ENCODE data around the gene MAP2K2. TPM values are rescaled to one million over a fixed set of nuclear protein-coding genes. Genes with fewer than 3 reads are reported as not detected.
"Not testable (repeated sequence)": the region's sequence is repeated elsewhere in the genome, so short reads cannot be mapped to it uniquely, and the experiment has no call there.

The MAP2K2 gene
- total and polyA plus RNA-seq, 2 donors (not counting 1 experiment from before 2014, with no cell fraction given), result 138 to 181 TPM

DNA sequence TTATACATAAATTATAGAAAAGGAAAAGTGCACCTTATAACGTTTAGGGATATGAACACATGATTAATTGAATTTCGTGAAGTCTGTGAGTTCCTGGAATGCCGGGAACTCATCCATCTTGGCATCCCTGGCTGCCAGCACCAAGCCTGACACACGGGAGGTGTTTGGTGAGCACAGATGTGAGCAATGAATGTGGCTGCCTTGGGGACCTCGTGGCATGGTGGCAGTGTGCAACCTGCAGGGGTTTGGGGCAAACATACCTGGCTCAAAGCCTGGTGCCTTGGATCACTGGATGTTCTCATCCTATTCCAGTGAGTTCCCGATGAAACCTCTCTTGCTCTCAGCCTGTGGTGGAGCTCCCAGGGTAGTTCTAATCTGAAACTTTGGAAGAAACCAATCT, 10.4 kb upstream of the MAP2K2 start:
- Mint-ChIP-seq H3K27me3 (peaks cover 8% of the 10 kb centered on the region), H3K9me3 (ENCODE audit: insufficient read depth) (no peaks in the 10 kb centered on the region), H3K27ac (no peak overlapping the region), H3K4me1 (no peaks in the 10 kb centered on the region), H3K4me3 (no peak overlapping the region)
- WGBS (ENCODE audit: insufficient coverage), result 59% methylated on average over 5 of the region's 6 CpGs
- no peak for TF ChIP-seq EZH2 (IDR thresholded peaks at IDR 0.05; ENCODE audit: borderline replicate concordance, insufficient read depth, low read depth, low read length, poor library complexity, severe bottlenecking)
- TF ChIP-seq, protein P1, sequence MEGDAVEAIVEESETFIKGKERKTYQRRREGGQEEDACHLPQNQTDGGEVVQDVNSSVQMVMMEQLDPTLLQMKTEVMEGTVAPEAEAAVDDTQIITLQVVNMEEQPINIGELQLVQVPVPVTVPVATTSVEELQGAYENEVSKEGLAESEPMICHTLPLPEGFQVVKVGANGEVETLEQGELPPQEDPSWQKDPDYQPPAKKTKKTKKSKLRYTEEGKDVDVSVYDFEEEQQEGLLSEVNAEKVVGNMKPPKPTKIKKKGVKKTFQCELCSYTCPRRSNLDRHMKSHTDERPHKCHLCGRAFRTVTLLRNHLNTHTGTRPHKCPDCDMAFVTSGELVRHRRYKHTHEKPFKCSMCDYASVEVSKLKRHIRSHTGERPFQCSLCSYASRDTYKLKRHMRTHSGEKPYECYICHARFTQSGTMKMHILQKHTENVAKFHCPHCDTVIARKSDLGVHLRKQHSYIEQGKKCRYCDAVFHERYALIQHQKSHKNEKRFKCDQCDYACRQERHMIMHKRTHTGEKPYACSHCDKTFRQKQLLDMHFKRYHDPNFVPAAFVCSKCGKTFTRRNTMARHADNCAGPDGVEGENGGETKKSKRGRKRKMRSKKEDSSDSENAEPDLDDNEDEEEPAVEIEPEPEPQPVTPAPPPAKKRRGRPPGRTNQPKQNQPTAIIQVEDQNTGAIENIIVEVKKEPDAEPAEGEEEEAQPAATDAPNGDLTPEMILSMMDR (IDR thresholded peaks at IDR 0.05), result no peak
- POLR2A ChIA-PET, result no interaction called here
- Histone ChIP-seq H3K4me1 (ENCODE audit: control insufficient read depth in 2 of 2, insufficient read depth in 2 of 2, low read length in 2 of 2) (no peaks in the 10 kb centered on the region), H3K4me2 (replicated peaks; ENCODE audit: low read depth, low read length, poor library complexity, severe bottlenecking) (no peak overlapping the region), H3K9ac (ENCODE audit: low read length) (no peak overlapping the region), H4K20me1 (ENCODE audit: control insufficient read depth, insufficient read depth, low read length, poor library complexity, severe bottlenecking) (no peaks in the 10 kb centered on the region), H3K27ac (ENCODE audit: low read length in 2 of 2) (no peak overlapping the region), H2AFZ (ENCODE audit: insufficient read depth, low read depth, low read length, poor library complexity, severe bottlenecking) (no peak overlapping the region), H3K9me3 (ENCODE audit: control extremely low read depth in 1 of 3, control insufficient read depth in 2 of 3, insufficient read depth in 1 of 3, low read length in 2 of 3) (no peaks in the 10 kb centered on the region), H3K4me3 (ENCODE audit: control extremely low read depth in 1 of 5, extremely low read depth in 1 of 5, insufficient read depth in 1 of 5, low read depth in 2 of 5, low read length in 4 of 5) (no peak overlapping the region), H3K27me3 (replicated peaks in 1 of 4; ENCODE audit: control extremely low read depth in 1 of 4, control insufficient read depth in 3 of 4, insufficient read depth in 4 of 4, low read length in 3 of 4) (peaks cover 0 to 4% (median 0%) of the 10 kb centered on the region in 4 experiments), H3K36me3 (replicated peaks in 1 of 2; ENCODE audit: control extremely low read depth in 1 of 2, control insufficient read depth in 1 of 2, extremely low read depth in 1 of 2, insufficient read depth in 2 of 2, low read length in 1 of 2) (no peaks in the 10 kb centered on the region), H3K79me2 (ENCODE audit: control insufficient read depth, insufficient read depth, low read length) (peaks cover under 1% of the 10 kb centered on the region)
- intact Hi-C loops (cut with micrococcal nuclease), result no loop called here
- DNase-seq, result no peak
- CTCF ChIA-PET, result no interaction called here
- ATAC-seq (ENCODE audit: low read depth), result no peak

GRCh38 chr19:4130744-4131438, 7.0 kb upstream of the MAP2K2 start:
- Histone ChIP-seq H3K9ac (ENCODE audit: low read length) (no peak overlapping the region), H3K27me3 (replicated peaks in 1 of 4; ENCODE audit: control extremely low read depth in 1 of 4, control insufficient read depth in 3 of 4, insufficient read depth in 4 of 4, low read length in 3 of 4) (peaks cover 0 to 4% (median 0%) of the 10 kb centered on the region in 4 experiments), H4K20me1 (ENCODE audit: control insufficient read depth, insufficient read depth, low read length, poor library complexity, severe bottlenecking) (no peaks in the 10 kb centered on the region), H2AFZ (ENCODE audit: insufficient read depth, low read depth, low read length, poor library complexity, severe bottlenecking) (no peak overlapping the region), H3K4me2 (replicated peaks; ENCODE audit: low read depth, low read length, poor library complexity, severe bottlenecking) (no peak overlapping the region), H3K4me1 (ENCODE audit: control insufficient read depth in 2 of 2, insufficient read depth in 2 of 2, low read length in 2 of 2) (no peaks in the 10 kb centered on the region), H3K9me3 (ENCODE audit: control extremely low read depth in 1 of 3, control insufficient read depth in 2 of 3, insufficient read depth in 1 of 3, low read length in 2 of 3) (no peaks in the 10 kb centered on the region), H3K4me3 (ENCODE audit: control extremely low read depth in 1 of 5, extremely low read depth in 1 of 5, insufficient read depth in 1 of 5, low read depth in 2 of 5, low read length in 4 of 5) (no peak overlapping the region), H3K36me3 (replicated peaks in 1 of 2; ENCODE audit: control extremely low read depth in 1 of 2, control insufficient read depth in 1 of 2, extremely low read depth in 1 of 2, insufficient read depth in 2 of 2, low read length in 1 of 2) (no peaks in the 10 kb centered on the region), H3K27ac (ENCODE audit: low read length in 2 of 2) (no peak overlapping the region), H3K79me2 (ENCODE audit: control insufficient read depth, insufficient read depth, low read length) (no peaks in the 10 kb centered on the region)
- no peak for ATAC-seq (ENCODE audit: low read depth)
- no peak for TF ChIP-seq EZH2 (IDR thresholded peaks at IDR 0.05; ENCODE audit: borderline replicate concordance, insufficient read depth, low read depth, low read length, poor library complexity, severe bottlenecking)
- TF ChIP-seq, protein P1 (IDR thresholded peaks at IDR 0.05), result no peak
- CTCF ChIA-PET, result interaction anchor here (3.5 kb wide), 1 partner anchor 10 kb away, joined by 12 read pairs; no protein-coding TSS in a partner anchor
- no peak for DNase-seq
- Mint-ChIP-seq H3K27me3 (peaks cover 8% of the 10 kb centered on the region), H3K9me3 (ENCODE audit: insufficient read depth) (no peaks in the 10 kb centered on the region), H3K4me1 (no peaks in the 10 kb centered on the region), H3K4me3 (no peak overlapping the region), H3K27ac (no peak overlapping the region)
- POLR2A ChIA-PET, result no interaction called here
- 86% methylated on average over 4 of the region's 8 CpGs for WGBS (ENCODE audit: insufficient coverage)
- intact Hi-C loops (cut with micrococcal nuclease), result no loop called here

DNA sequence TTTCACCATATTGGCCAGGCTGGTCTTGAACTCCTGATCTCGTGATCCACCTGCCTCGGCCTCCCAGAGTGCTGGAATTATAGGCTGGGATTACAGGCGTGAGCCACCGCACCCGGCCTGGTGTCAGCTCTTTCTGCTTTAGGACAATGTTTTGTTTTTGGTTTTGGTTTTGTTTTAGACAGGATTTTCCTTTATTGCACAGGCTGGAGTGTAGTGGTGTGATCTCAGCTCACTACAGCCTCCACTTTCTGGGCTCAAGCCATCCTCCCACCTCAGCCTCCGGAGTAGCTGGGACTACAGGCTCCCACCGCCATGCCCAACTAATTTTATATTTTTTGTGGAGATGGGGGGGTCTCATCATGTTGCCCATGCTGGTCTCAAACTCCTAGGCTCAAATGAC, 5.1 kb upstream of the MAP2K2 start:
- H3K9ac ChIP-seq (ENCODE audit: low read length); H3K4me2 ChIP-seq (replicated peaks; ENCODE audit: low read depth, low read length, poor library complexity, severe bottlenecking); H3K27me3 Mint-ChIP-seq; H3K27me3 ChIP-seq (replicated peaks in 1 of 4; ENCODE audit: control extremely low read depth in 1 of 4, control insufficient read depth in 3 of 4, insufficient read depth in 4 of 4, low read length in 3 of 4); H3K4me3 ChIP-seq (ENCODE audit: control extremely low read depth in 1 of 5, extremely low read depth in 1 of 5, insufficient read depth in 1 of 5, low read depth in 2 of 5, low read length in 4 of 5); H3K4me1 ChIP-seq (ENCODE audit: control insufficient read depth in 2 of 2, insufficient read depth in 2 of 2, low read length in 2 of 2); DNase-seq; POLR2A ChIA-PET; H2AFZ ChIP-seq (ENCODE audit: insufficient read depth, low read depth, low read length, poor library complexity, severe bottlenecking); H4K20me1 ChIP-seq (ENCODE audit: control insufficient read depth, insufficient read depth, low read length, poor library complexity, severe bottlenecking); H3K4me3 Mint-ChIP-seq; H3K27ac ChIP-seq (ENCODE audit: low read length in 2 of 2); H3K79me2 ChIP-seq (ENCODE audit: control insufficient read depth, insufficient read depth, low read length); H3K9me3 ChIP-seq (ENCODE audit: control extremely low read depth in 1 of 3, control insufficient read depth in 2 of 3, insufficient read depth in 1 of 3, low read length in 2 of 3); H3K27ac Mint-ChIP-seq; ATAC-seq (ENCODE audit: low read depth); intact Hi-C loops (cut with micrococcal nuclease); H3K9me3 Mint-ChIP-seq (ENCODE audit: insufficient read depth); H3K36me3 ChIP-seq (replicated peaks in 1 of 2; ENCODE audit: control extremely low read depth in 1 of 2, control insufficient read depth in 1 of 2, extremely low read depth in 1 of 2, insufficient read depth in 2 of 2, low read length in 1 of 2); H3K4me1 Mint-ChIP-seq: not testable (repeated sequence)
- WGBS (ENCODE audit: insufficient coverage), result 96% methylated on average over 5 of the region's 7 CpGs
- CTCF ChIA-PET, result interaction anchor here (3.5 kb wide), 1 partner anchor 12 kb away, joined by 12 read pairs; no protein-coding TSS in a partner anchor

All from B cell (primary cell).